Measurements from ENCODE around the gene SEL1L. TPM values are rescaled to one million over a fixed set of nuclear protein-coding genes. Genes with fewer than 3 reads are reported as not detected.
"Not testable (repeated sequence)": the region's sequence is repeated elsewhere in the genome, so short reads cannot be mapped to it uniquely, and the experiment has no call there.

Gene SEL1L
- total and polyA plus RNA-seq, 2 donors, result 35.3 to 80.4 TPM

GRCh38 chr14:81517798-81518398 is 15.8 kb downstream of the SEL1L start:
- H3K36me3 ChIP-seq (ENCODE audit: insufficient read depth), result no peaks in the 10 kb centered on the region
- H3K4me1 ChIP-seq (ENCODE audit: insufficient read depth), result no peaks in the 10 kb centered on the region
- no peak overlapping the region for H3K4me3 ChIP-seq (ENCODE audit: low read depth, low read length)
- H3K27ac ChIP-seq (ENCODE audit: low read depth), result no peak overlapping the region
- no peak for DNase-seq (ENCODE audit: extremely low spot score)
- WGBS, result 44% methylated on average over 7 of the region's 7 CpGs

- whole genome bisulfite sequencing, result 21% methylated on average over 2 of the region's 2 CpGs
- no peak overlapping the region for H3K4me3 ChIP-seq (ENCODE audit: low read depth, low read length)
- no peaks in the 10 kb centered on the region for H3K36me3 ChIP-seq (ENCODE audit: insufficient read depth)
- no peaks in the 10 kb centered on the region for H3K4me1 ChIP-seq (ENCODE audit: insufficient read depth)
- peak; percentile 53 for DNase-seq (ENCODE audit: extremely low spot score)
- H3K27ac ChIP-seq (ENCODE audit: low read depth), result no peak overlapping the region
Observed at GRCh38 chr14:81516986-81517797, 16.5 kb downstream of the SEL1L start.

GRCh38 chr14:81515927-81516326 is 17.7 kb downstream of the SEL1L start:
- H3K27ac ChIP-seq (ENCODE audit: low read depth); H3K36me3 ChIP-seq (ENCODE audit: insufficient read depth); H3K4me3 ChIP-seq (ENCODE audit: low read depth, low read length); H3K4me1 ChIP-seq (ENCODE audit: insufficient read depth); DNase-seq (ENCODE audit: extremely low spot score): not testable (repeated sequence)
- WGBS, result 85% methylated on average over 8 of the region's 8 CpGs

- not testable (repeated sequence) for H3K36me3 ChIP-seq (ENCODE audit: insufficient read depth); DNase-seq (ENCODE audit: extremely low spot score); H3K4me3 ChIP-seq (ENCODE audit: low read depth, low read length); H3K27ac ChIP-seq (ENCODE audit: low read depth); H3K4me1 ChIP-seq (ENCODE audit: insufficient read depth)
- 76% methylated on average over 6 of the region's 6 CpGs for WGBS
Observed at GRCh38 chr14:81512826-81513225, 20.8 kb downstream of the SEL1L start.

GRCh38 chr14:81511111-81511904 is 22.3 kb downstream of the SEL1L start:
- DNase-seq (ENCODE audit: extremely low spot score), result no peak
- Histone ChIP-seq H3K27ac (ENCODE audit: low read depth) (no peak overlapping the region), H3K4me3 (ENCODE audit: low read depth, low read length) (no peak overlapping the region), H3K4me1 (ENCODE audit: insufficient read depth) (no peaks in the 10 kb centered on the region), H3K36me3 (ENCODE audit: insufficient read depth) (no peaks in the 10 kb centered on the region)
- 58% methylated on average over 6 of the region's 6 CpGs for WGBS

GRCh38 chr14:81509838-81510452 is 23.7 kb downstream of the SEL1L start:
- Histone ChIP-seq H3K36me3 (ENCODE audit: insufficient read depth) (peaks cover 3% of the 10 kb centered on the region), H3K27ac (ENCODE audit: low read depth) (no peak overlapping the region), H3K4me3 (ENCODE audit: low read depth, low read length) (no peak overlapping the region), H3K4me1 (ENCODE audit: insufficient read depth) (no peaks in the 10 kb centered on the region)
- WGBS, result 20% methylated on average over 6 of the region's 6 CpGs
- no peak for DNase-seq (ENCODE audit: extremely low spot score)

- WGBS, result 72% methylated on average over 5 of the region's 5 CpGs
- Histone ChIP-seq H3K27ac (ENCODE audit: low read depth) (no peak overlapping the region), H3K4me1 (ENCODE audit: insufficient read depth) (no peaks in the 10 kb centered on the region), H3K4me3 (ENCODE audit: low read depth, low read length) (no peak overlapping the region), H3K36me3 (ENCODE audit: insufficient read depth) (peaks cover 3% of the 10 kb centered on the region)
- no peak for DNase-seq (ENCODE audit: extremely low spot score)
Observed at GRCh38 chr14:81509321-81509720, 24.3 kb downstream of the SEL1L start.

GRCh38 chr14:81506487-81506886 is 27.2 kb downstream of the SEL1L start:
- Histone ChIP-seq H3K27ac (ENCODE audit: low read depth) (no peak overlapping the region), H3K36me3 (ENCODE audit: insufficient read depth) (peaks cover 3% of the 10 kb centered on the region), H3K4me3 (ENCODE audit: low read depth, low read length) (no peak overlapping the region), H3K4me1 (ENCODE audit: insufficient read depth) (no peaks in the 10 kb centered on the region)
- DNase-seq (ENCODE audit: extremely low spot score), result no peak

- 95% methylated on average over 2 of the region's 2 CpGs for WGBS
Observed at GRCh38 chr14:81504864-81505263, 28.8 kb downstream of the SEL1L start.

GRCh38 chr14:81485781-81486180 is 47.9 kb downstream of the SEL1L start:
- Histone ChIP-seq H3K36me3 (ENCODE audit: insufficient read depth) (peaks cover 7% of the 10 kb centered on the region), H3K4me3 (ENCODE audit: low read depth, low read length) (no peak overlapping the region), H3K27ac (ENCODE audit: low read depth) (no peak overlapping the region), H3K4me1 (ENCODE audit: insufficient read depth) (no peaks in the 10 kb centered on the region)
- WGBS, result 92% methylated on average over 1 of the region's 1 CpG
- DNase-seq (ENCODE audit: extremely low spot score), result no peak

More at GRCh38 chr14:81504864-81505263, 28.8 kb downstream of the SEL1L start:
- H3K36me3 ChIP-seq (ENCODE audit: insufficient read depth), result peaks cover 4% of the 10 kb centered on the region
- no peak overlapping the region for H3K4me3 ChIP-seq (ENCODE audit: low read depth, low read length)
- DNase-seq (ENCODE audit: extremely low spot score), result no peak
- no peaks in the 10 kb centered on the region for H3K4me1 ChIP-seq (ENCODE audit: insufficient read depth)
- no peak overlapping the region for H3K27ac ChIP-seq (ENCODE audit: low read depth)

- no peak for DNase-seq (ENCODE audit: extremely low spot score)
- Histone ChIP-seq H3K4me1 (ENCODE audit: insufficient read depth) (no peaks in the 10 kb centered on the region), H3K27ac (ENCODE audit: low read depth) (no peak overlapping the region), H3K36me3 (ENCODE audit: insufficient read depth) (peaks cover 7% of the 10 kb centered on the region), H3K4me3 (ENCODE audit: low read depth, low read length) (no peak overlapping the region)
- WGBS, result 89% methylated on average over 7 of the region's 7 CpGs
Observed at GRCh38 chr14:81485372-81485771, 48.3 kb downstream of the SEL1L start.

- Histone ChIP-seq H3K4me1 (ENCODE audit: insufficient read depth) (no peaks in the 10 kb centered on the region), H3K27ac (ENCODE audit: low read depth) (no peak overlapping the region), H3K36me3 (ENCODE audit: insufficient read depth) (peaks cover 7% of the 10 kb centered on the region), H3K4me3 (ENCODE audit: low read depth, low read length) (no peak overlapping the region)
- WGBS, result 84% methylated on average over 4 of the region's 4 CpGs
- DNase-seq (ENCODE audit: extremely low spot score), result no peak
Observed at GRCh38 chr14:81484120-81484519, 49.5 kb downstream of the SEL1L start.

GRCh38 chr14:81480741-81481140 is 52.9 kb downstream of the SEL1L start:
- Histone ChIP-seq H3K4me3 (ENCODE audit: low read depth, low read length) (no peak overlapping the region), H3K27ac (ENCODE audit: low read depth) (no peak overlapping the region), H3K4me1 (ENCODE audit: insufficient read depth) (no peaks in the 10 kb centered on the region), H3K36me3 (ENCODE audit: insufficient read depth) (peaks cover 2% of the 10 kb centered on the region)
- WGBS, result 90% methylated on average over 5 of the region's 5 CpGs
- DNase-seq (ENCODE audit: extremely low spot score), result no peak
